SK-N-SH (cell line): Measurements from ENCODE around the gene DNAJB1.

Experiments used
- CTCF ChIP-seq: fragments of 200-600 bp; sonication (generic); IDR thresholded peaks from 2 replicates; pipeline ENCODE4 v1.6.1; 2017; ENCODE audit warnings: antibody characterized with exemption, mild to moderate bottlenecking, moderate library complexity
- EZH2phosphoT487 ChIP-seq: fragments of 200-600 bp; sonication (generic); IDR thresholded peaks from 2 replicates; pipeline ENCODE4 v1.6.1; 2017; ENCODE audit warnings: low read depth, mixed run types, mild to moderate bottlenecking, antibody characterized with exemption, moderate library complexity, borderline replicate concordance
- GABPA ChIP-seq: IDR thresholded peaks from 2 replicates; pipeline ENCODE4 v1.4.0; 2012; ENCODE audit warnings: low read depth, mild to moderate bottlenecking

- TF ChIP-seq CTCF, result no peak
- no peak for TF ChIP-seq GABPA
- TF ChIP-seq EZH2phosphoT487, result no peak
These were observed 18.9 kb upstream of the DNAJB1 start for GRCh38 chr19:14536926-14537692.
